NB4 (cell line): ENCODE data around the gene CASP5.
"Not testable (repeated sequence)": the region's sequence is repeated elsewhere in the genome, so short reads cannot be mapped to it uniquely, and the experiment has no call there.

ENCODE experiments used
- DNase-seq: peaks from one replicate; pipeline ENCODE4 v3.0.0; 2010; ENCODE audit warnings: low read depth
- H3K4me3 ChIP-seq: one replicate; pipeline ENCODE4 v1.5.1; 2011; ENCODE audit warnings: mild to moderate bottlenecking, low read depth, low read length, moderate library complexity
- MYC ChIP-seq: IDR thresholded peaks from 2 replicates; pipeline ENCODE4 v1.6.1; 2011; ENCODE audit warnings: low read depth, low read length
- POLR2A ChIP-seq: IDR thresholded peaks from 2 replicates; pipeline ENCODE4 v1.6.1; 2011; ENCODE audit warnings: mild to moderate bottlenecking; ENCODE audit not compliant: insufficient read length; ENCODE audit errors: extremely low read depth
- TF ChIP-seq, protein P1 (sequence below): IDR thresholded peaks from 2 replicates; pipeline ENCODE4 v1.6.1; 2011; ENCODE audit warnings: low read depth, low read length
- TF ChIP-seq, protein P2 (sequence below): IDR thresholded peaks from one replicate; pipeline ENCODE4 v1.5.1; 2012; ENCODE audit warnings: low read depth, low read length

CASP5 gene

GRCh38 chr11:104984808-104985207 lies 38.2 kb downstream of the CASP5 start:
- no peak overlapping the region for H3K4me3 ChIP-seq
- TF ChIP-seq, protein P1, sequence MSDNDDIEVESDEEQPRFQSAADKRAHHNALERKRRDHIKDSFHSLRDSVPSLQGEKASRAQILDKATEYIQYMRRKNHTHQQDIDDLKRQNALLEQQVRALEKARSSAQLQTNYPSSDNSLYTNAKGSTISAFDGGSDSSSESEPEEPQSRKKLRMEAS: no peak
- TF ChIP-seq MYC: no peak
- TF ChIP-seq, protein P2, sequence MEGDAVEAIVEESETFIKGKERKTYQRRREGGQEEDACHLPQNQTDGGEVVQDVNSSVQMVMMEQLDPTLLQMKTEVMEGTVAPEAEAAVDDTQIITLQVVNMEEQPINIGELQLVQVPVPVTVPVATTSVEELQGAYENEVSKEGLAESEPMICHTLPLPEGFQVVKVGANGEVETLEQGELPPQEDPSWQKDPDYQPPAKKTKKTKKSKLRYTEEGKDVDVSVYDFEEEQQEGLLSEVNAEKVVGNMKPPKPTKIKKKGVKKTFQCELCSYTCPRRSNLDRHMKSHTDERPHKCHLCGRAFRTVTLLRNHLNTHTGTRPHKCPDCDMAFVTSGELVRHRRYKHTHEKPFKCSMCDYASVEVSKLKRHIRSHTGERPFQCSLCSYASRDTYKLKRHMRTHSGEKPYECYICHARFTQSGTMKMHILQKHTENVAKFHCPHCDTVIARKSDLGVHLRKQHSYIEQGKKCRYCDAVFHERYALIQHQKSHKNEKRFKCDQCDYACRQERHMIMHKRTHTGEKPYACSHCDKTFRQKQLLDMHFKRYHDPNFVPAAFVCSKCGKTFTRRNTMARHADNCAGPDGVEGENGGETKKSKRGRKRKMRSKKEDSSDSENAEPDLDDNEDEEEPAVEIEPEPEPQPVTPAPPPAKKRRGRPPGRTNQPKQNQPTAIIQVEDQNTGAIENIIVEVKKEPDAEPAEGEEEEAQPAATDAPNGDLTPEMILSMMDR: no peak
- TF ChIP-seq POLR2A: no peak
- DNase-seq: no peak

DNA sequence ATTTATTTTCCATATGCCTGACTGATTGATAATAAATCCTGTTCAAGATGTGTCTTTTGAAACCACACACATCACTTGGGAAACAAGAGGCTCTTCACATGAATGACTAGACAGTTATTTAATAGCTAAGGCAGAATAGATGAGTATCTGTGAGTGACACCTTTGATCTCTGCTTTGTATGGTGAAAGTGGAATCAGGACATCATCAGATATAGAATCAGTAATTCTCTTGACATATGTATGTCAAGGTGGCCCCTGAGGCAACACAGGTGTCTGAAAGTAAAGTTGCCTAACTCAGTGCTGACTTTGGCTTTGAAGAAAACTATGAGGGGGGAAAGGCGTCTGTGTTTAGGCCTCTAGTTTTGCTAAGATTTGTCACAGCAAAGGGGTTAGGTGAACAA lies 43.1 kb downstream of the CASP5 start:
- no peak for DNase-seq
- TF ChIP-seq, protein P1: no peak
- no peak for TF ChIP-seq POLR2A
- TF ChIP-seq MYC: no peak
- TF ChIP-seq, protein P2: no peak
- no peak overlapping the region for H3K4me3 ChIP-seq

- DNase-seq: no peak
- no peak overlapping the region for H3K4me3 ChIP-seq
- TF ChIP-seq MYC (no peak), POLR2A (no peak)
- TF ChIP-seq, protein P2: no peak
- TF ChIP-seq, protein P1: no peak
Measured at GRCh38 chr11:104973616-104974015, 49.4 kb downstream of the CASP5 start.

GRCh38 chr11:104972924-104973323 lies 50.0 kb downstream of the CASP5 start:
- H3K4me3 ChIP-seq, DNase-seq: not testable (repeated sequence)

DNA sequence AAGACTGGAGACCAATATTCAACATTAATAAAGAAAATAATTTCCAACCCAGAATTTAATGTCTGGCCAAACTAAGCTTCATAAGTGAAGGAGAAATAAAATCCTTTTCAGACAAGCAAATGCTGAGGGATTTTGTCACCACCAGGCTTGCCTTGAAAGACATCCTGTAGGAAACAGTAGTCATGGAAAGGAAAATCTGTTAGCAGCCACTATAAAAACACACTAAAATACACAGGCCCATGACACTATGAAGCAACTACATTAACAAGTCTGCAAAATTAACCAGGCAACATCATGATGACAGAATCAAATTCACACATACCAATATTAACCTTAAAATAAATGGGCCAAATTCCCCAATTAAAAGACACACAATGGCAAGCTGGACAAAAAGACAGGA lies 52.2 kb downstream of the CASP5 start:
- H3K4me3 ChIP-seq: no peak overlapping the region
- DNase-seq: no peak
- TF ChIP-seq, protein P1: no peak
- TF ChIP-seq MYC (no peak), POLR2A (no peak)
- TF ChIP-seq, protein P2: no peak

DNA sequence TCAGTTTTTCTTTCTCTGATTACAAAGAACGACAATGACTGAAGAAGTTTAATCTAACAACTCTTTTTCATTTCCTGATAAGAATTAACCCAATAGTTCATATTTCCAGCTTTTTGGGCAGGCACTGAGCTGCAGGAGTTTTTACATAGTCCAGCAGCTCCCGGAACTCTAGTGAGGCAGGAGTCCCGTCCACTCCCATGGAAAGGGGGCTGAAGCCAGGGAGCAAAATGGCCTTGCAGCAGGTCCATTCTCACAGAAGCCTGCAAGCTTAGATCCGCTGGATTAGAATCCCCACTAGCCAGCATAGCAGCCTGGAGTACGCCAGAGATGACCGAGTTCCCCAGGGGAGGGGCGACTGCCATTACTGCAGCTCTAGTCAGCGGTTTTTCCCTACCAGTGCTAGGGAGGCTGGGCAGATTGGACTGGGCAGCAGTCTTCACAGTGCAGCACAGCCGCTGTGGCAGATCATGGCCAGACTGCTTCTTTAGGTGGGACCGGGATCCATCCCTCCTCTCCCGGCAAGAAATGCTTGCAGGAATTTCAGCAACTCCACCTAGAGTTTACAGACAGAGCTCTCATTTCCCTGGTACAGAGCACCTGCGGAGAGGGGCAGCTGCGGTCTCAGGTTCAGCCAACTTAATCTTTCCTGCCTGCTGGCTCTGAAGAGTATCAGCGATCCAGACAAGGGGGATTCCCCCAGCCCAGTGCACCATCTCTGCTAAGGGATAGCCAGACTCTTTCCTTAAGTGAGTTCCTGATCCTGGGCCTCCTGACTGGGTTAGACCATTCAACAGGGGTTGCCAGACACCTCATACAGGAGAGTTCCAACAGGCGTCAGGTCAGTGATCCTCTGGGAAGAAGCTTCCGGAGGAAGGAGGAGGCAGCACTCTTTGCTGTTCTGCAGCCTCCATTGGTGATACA lies 53.9 kb downstream of the CASP5 start:
- peak overlapping the region; percentile 93 for H3K4me3 ChIP-seq
- TF ChIP-seq MYC (no peak), POLR2A (no peak)
- TF ChIP-seq, protein P1: no peak
- TF ChIP-seq, protein P2: no peak
- DNase-seq: peak; percentile 2
